Neural crest cell (in vitro differentiated cells): ENCODE measurements around the gene FMNL3. TPM values are rescaled to one million over a fixed set of nuclear protein-coding genes. Genes with fewer than 3 reads are reported as not detected.
"Not testable (repeated sequence)": the region's sequence is repeated elsewhere in the genome, so short reads cannot be mapped to it uniquely, and the experiment has no call there.

Source experiments
- DNase-seq: peaks from one replicate; pipeline ENCODE4 v3.0.0; 2021; ENCODE audit warnings: low read depth, mixed read lengths, low spot score
- H3K27ac Mint-ChIP-seq: one replicate; pipeline ENCODE4 v1.8.0; 2021; ENCODE audit warnings: mild to moderate bottlenecking, mixed read lengths; ENCODE audit not compliant: unreplicated experiment
- H3K27me3 Mint-ChIP-seq: 2 replicates; pipeline ENCODE4 v1.8.0; 2021; ENCODE audit warnings: low read depth, mild to moderate bottlenecking, mixed read lengths
- H3K36me3 Mint-ChIP-seq: 2 replicates; pipeline ENCODE4 v1.8.0; 2021; ENCODE audit warnings: low read depth, mild to moderate bottlenecking, mixed read lengths
- H3K4me1 Mint-ChIP-seq: 2 replicates; pipeline ENCODE4 v1.8.0; 2021; ENCODE audit warnings: mixed read lengths
- H3K4me3 Mint-ChIP-seq: one replicate; pipeline ENCODE4 v1.8.0; 2021; ENCODE audit warnings: mild to moderate bottlenecking, mixed read lengths
- H3K9me3 Mint-ChIP-seq: 2 replicates; pipeline ENCODE4 v1.8.0; 2021; ENCODE audit warnings: mixed read lengths
- total RNA-seq: library from RNA; stranded (reverse); gene quantifications from 2 replicates; pipeline ENCODE4 v1.2.1, GENCODE V29; 2021
- TF ChIP-seq, protein P1 (sequence below): fragments of 200-600 bp; sonication (generic); conservative IDR thresholded peaks from 2 replicates; pipeline ENCODE4 v1.5.0; 2021; ENCODE audit warnings: antibody characterized with exemption, mild to moderate bottlenecking

The FMNL3 gene
- total RNA-seq, 1 donor from 2014 or later, result 38.9 TPM

DNA sequence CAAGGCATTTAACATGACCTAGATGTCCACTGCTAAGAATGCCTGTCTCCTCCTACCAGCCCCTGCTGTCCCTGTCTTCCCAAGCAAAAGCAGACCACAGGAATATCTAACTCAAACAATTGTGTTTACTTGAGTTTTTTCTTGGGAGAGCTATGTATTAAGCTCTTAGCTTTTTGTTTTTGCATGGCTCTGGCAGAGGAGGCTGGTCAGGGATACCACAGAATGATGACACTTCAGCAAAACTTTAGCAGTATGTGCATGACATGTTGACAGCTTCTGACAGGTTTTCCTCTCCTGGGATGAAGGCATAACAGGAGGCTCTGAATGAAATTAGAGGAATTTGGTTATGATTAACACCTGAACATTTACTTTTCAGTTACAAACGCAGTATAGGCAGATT is 41.1 kb upstream of the FMNL3 start:
- Mint-ChIP-seq H3K27ac (no peak overlapping the region), H3K4me1 (peaks cover 33% of the 10 kb centered on the region), H3K36me3 (peaks cover 5% of the 10 kb centered on the region), H3K27me3 (no peaks in the 10 kb centered on the region), H3K9me3 (no peaks in the 10 kb centered on the region), H3K4me3 (no peak overlapping the region)
- TF ChIP-seq, protein P1, sequence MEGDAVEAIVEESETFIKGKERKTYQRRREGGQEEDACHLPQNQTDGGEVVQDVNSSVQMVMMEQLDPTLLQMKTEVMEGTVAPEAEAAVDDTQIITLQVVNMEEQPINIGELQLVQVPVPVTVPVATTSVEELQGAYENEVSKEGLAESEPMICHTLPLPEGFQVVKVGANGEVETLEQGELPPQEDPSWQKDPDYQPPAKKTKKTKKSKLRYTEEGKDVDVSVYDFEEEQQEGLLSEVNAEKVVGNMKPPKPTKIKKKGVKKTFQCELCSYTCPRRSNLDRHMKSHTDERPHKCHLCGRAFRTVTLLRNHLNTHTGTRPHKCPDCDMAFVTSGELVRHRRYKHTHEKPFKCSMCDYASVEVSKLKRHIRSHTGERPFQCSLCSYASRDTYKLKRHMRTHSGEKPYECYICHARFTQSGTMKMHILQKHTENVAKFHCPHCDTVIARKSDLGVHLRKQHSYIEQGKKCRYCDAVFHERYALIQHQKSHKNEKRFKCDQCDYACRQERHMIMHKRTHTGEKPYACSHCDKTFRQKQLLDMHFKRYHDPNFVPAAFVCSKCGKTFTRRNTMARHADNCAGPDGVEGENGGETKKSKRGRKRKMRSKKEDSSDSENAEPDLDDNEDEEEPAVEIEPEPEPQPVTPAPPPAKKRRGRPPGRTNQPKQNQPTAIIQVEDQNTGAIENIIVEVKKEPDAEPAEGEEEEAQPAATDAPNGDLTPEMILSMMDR, result no peak
- DNase-seq, result no peak

DNA sequence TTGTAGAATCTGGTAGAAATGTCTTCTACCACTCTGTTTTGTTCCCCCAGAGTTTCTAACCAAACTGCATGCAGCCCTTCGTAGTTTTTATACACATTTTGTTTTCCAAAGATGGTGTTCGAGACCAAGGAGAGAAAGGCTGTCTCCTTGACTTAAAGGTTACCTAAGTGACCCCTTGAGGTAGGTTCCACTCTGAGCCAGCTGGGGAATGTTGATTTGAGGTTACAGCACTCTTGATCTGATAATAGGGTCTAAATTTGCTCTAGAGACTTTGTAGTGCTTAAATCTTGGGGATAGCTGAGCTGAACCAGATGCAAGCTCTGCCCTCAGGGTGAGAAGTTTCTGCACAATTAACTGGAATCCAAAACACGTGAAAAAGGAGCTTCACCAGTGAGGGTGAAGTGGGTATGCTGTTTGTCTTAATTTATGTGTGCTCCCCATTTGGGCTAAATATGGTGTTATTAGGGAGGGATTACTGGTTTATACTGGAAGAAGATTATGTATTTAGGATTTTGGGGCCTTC is 37.2 kb upstream of the FMNL3 start:
- TF ChIP-seq, protein P1, result no peak
- H3K36me3 Mint-ChIP-seq, result peaks cover 5% of the 10 kb centered on the region
- no peak overlapping the region for H3K27ac Mint-ChIP-seq
- no peaks in the 10 kb centered on the region for H3K9me3 Mint-ChIP-seq
- H3K4me3 Mint-ChIP-seq, result peak overlapping the region; percentile 76
- no peaks in the 10 kb centered on the region for H3K27me3 Mint-ChIP-seq
- H3K4me1 Mint-ChIP-seq, result peaks cover 45% of the 10 kb centered on the region
- DNase-seq, result no peak

DNA sequence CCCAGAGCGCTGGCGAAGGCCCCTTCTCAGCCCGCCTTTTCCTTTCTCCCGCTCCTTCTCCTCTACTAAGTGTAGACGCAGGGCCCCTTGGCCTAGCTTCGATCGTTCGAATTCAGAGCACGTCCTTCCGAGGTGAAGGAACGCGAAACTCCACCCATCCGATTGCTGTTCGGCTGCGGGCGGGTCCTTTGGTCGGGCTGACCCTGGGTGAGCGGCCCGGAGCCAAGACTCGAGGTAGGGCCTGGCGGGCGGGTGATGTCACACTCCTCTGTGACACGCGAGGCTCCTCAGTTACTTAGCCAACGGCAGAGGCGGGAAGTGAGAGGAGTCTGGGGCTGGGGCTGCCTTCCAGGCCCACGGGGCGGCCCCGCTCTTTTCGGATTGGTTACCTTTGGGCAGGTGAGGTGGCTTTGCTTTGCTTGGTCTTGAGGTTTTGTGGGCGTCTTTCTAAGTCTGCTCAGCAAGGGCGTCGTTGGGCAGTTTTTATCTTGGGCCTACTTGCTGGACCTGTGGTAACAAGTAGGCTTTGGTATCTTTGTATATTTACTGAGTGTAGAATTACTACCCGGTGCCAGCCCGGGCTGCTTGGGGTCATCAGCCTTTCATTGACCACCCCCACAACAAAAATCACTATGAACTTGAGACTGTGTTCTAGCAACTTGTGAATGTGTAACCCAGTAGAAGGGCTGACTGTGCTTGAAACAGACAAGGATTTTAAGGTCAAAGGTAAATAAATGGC is 34.8 kb upstream of the FMNL3 start:
- TF ChIP-seq, protein P1, result no peak
- Mint-ChIP-seq H3K4me3 (peak overlapping the region; percentile 97), H3K27ac (peak overlapping the region; percentile 97), H3K9me3 (no peaks in the 10 kb centered on the region), H3K4me1 (peaks cover 45% of the 10 kb centered on the region), H3K36me3 (peaks cover 5% of the 10 kb centered on the region), H3K27me3 (no peaks in the 10 kb centered on the region)
- DNase-seq, result peak; percentile 72

DNA sequence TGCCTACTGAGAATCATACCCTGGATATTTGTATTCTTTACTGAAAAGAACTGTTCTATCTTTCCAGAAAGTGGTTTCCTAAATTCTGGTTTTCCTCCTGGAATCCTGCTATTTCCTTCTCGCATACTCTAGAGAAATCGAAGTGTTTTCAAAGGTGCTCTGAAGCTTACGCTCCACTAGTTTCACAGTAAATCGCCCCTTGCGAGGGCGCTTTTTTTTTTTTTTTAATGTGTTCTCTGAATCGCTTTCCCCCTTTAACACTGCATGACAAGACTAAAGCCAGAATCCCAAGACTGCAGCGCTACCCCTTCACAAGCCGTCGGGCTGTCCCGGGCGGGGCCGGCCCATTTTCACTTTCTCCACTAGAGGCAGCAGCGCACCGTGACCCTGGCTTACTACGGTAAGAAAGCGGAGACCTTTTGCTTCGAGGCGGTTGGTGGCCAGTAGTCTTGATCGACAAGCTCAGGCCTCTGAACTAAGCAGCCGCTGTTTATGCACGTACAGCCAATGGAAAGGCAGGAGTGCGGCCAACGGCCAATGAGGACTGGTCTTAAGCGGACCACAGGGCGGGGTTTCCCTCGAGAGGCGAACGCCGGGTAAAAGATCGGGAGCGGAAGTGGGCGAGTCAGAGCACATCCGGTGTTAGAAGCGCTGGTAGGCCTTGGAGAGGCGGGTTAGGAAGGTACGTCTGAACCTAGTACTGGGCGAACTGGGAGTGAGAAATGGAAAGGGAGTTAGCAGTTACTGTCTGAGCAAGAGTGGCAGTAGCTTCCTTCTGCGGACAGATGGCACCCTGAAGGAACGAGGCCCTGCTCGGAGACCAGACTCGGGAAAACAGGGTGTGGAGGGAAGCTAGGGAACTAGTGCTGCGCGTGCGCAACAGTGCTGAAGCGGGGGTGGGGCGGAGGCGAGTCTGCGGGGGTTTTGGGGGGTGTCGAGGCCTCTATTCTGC is 34.0 kb upstream of the FMNL3 start, which contains the start of gene TMBIM6:
TMBIM6 (plus strand) TSS at position 628 of the 952 bp plus-strand sequence. CDS start 10,937 bp downstream, outside the sequence.
- TF ChIP-seq, protein P1, result peak; percentile 92
- H3K4me3 Mint-ChIP-seq, result peak within 1 kb of the TSS; percentile 97
- DNase-seq, result peak; percentile 99
- H3K9me3 Mint-ChIP-seq, result no peaks in the 10 kb centered on the region
- peaks cover 2% of the 10 kb centered on the region for H3K27me3 Mint-ChIP-seq
- H3K27ac Mint-ChIP-seq, result peak within 1 kb of the TSS; percentile 97
- H3K36me3 Mint-ChIP-seq, result peaks cover 5% of the 10 kb centered on the region
- H3K4me1 Mint-ChIP-seq, result peaks cover 41% of the 10 kb centered on the region

DNA sequence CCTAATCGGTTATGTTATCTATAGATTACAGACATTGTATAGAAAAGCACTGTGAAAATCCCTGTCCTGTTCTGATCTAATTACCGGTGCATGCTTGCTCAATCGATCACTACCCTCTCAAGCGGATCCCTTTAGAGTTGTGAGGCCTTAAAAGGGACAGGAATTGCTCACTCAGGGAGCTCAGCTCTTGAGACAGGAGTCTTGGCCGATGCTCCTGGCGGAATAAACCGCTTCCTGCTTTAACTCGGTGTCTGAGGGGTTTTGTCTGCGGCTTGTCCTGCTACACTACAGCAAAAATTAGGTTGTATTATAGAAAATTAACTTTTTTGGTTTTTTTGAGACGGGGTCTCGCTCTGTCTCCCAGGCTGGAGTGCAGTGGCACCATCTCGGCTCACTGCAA is 33.1 kb upstream of the FMNL3 start:
- DNase-seq, H3K27me3 Mint-ChIP-seq, H3K4me3 Mint-ChIP-seq, H3K27ac Mint-ChIP-seq, H3K36me3 Mint-ChIP-seq, H3K9me3 Mint-ChIP-seq: not testable (repeated sequence)
- H3K4me1 Mint-ChIP-seq, result peaks cover 41% of the 10 kb centered on the region

DNA sequence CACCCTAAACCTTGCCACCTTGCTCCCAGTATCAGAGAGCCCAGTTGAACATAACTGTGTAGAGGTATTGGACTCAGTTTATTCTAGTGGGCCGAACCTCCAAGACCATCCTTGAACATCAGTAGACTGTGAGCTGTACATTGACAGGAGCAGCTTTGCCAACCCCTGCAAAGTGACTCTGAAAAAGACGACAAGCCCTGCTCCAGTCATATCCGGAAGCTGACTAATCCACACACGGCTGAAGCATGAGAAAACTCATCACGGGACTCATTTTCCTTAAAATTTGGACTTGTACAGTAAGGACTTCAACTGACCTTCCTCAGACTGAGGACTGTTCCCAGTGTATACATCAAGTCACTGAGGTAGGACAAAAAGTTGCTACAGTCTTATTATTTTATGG is 31.5 kb upstream of the FMNL3 start:
- H3K9me3 Mint-ChIP-seq, H3K4me3 Mint-ChIP-seq, DNase-seq, H3K36me3 Mint-ChIP-seq, H3K27ac Mint-ChIP-seq, H3K27me3 Mint-ChIP-seq: not testable (repeated sequence)
- H3K4me1 Mint-ChIP-seq, result peaks cover 26% of the 10 kb centered on the region

DNA sequence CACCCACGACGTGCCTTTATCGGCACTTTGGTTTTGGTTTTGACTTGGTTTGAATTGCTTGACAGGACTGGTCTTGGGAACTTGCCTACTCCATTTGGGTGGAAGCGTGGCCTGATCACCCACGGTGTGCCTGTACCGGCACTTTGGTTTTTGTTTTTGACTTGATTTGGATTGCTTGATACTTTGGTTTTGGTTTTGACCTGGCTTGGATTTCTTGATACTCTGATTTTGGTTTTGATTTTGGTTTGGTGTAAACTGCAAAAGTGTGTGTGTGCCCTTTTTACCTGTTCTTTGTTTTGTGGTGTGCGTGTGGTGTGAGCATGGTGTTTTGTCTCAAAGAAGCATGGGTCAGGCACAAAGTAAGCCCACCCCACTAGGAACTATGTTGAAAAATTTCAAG is 27.7 kb upstream of the FMNL3 start:
- H3K27me3 Mint-ChIP-seq, result peaks cover 20% of the 10 kb centered on the region
- H3K36me3 Mint-ChIP-seq, H3K9me3 Mint-ChIP-seq, H3K4me3 Mint-ChIP-seq, H3K27ac Mint-ChIP-seq, DNase-seq, H3K4me1 Mint-ChIP-seq: not testable (repeated sequence)
